Measurements from ENCODE around the gene HSPA1L. TPM values are rescaled to one million over a fixed set of nuclear protein-coding genes. Genes with fewer than 3 reads are reported as not detected.
A peak's percentile ranks its signal among the peaks of the same experiment; 100 is the strongest.

The HSPA1L gene
- total RNA-seq, 1 experiment from 2014 or later, result 1.2 TPM

GRCh38 chr6:31778193-31778592, 36.9 kb downstream of the HSPA1L start:
- no peak overlapping the region for H3K27ac Mint-ChIP-seq
- no peaks in the 10 kb centered on the region for H3K27me3 Mint-ChIP-seq (ENCODE audit: low read depth)
- peaks cover 17% of the 10 kb centered on the region for H3K36me3 Mint-ChIP-seq
- no peak for DNase-seq (ENCODE audit: low spot score)
- no peaks in the 10 kb centered on the region for H3K9me3 Mint-ChIP-seq
- no peak overlapping the region for H3K4me3 Mint-ChIP-seq
- H3K4me1 Mint-ChIP-seq, result 0 out of 2 replicates have a peak, but pooled peaks cover 2% of the 10 kb centered on the region
- ChIA-PET POLR2A (interaction anchor here (1.5 kb wide), 1 partner anchor 36 kb away, joined by 4 read pairs; no protein-coding TSS in a partner anchor), CTCF (interaction anchor here (0.6 to 1.4 kb wide), 4 partner anchors 12 to 54 kb away, joined by 3 to 6 read pairs (median 6); partner anchors contain the start of gene LSM2)
- TF ChIP-seq ATF1 (CRISPR knock-in tag; IDR thresholded peaks at IDR 0.05) (no peak), CTCF (IDR thresholded peaks at IDR 0.05) (no peak), SMAD3 (CRISPR knock-in tag; IDR thresholded peaks at IDR 0.05; ENCODE audit: borderline replicate concordance) (no peak), ZSCAN18 (CRISPR knock-in tag; IDR thresholded peaks at IDR 0.05) (no peak), CREB1 (CRISPR knock-in tag; IDR thresholded peaks at IDR 0.05) (no peak), AFF4 (CRISPR knock-in tag; IDR thresholded peaks at IDR 0.05; ENCODE audit: borderline replicate concordance) (no peak), ZNF281 (CRISPR knock-in tag; IDR thresholded peaks at IDR 0.05) (no peak), ZNF671 (CRISPR knock-in tag; IDR thresholded peaks at IDR 0.05) (no peak), MYBL2 (CRISPR knock-in tag; IDR thresholded peaks at IDR 0.05) (no peak), STAT6 (CRISPR knock-in tag; conservative IDR thresholded peaks at IDR 0.05; ENCODE audit: low read depth) (no peak)
- no peak for ATAC-seq

GRCh38 chr6:31777667-31778050, 37.4 kb downstream of the HSPA1L start:
- H3K27ac Mint-ChIP-seq, result peak overlapping the region; percentile 68; the same call in 1 of the 2 replicates
- 0 out of 2 replicates have a peak, but pooled peaks cover 2% of the 10 kb centered on the region for H3K4me1 Mint-ChIP-seq
- ATAC-seq (no peak), DNase-seq (ENCODE audit: low spot score) (no peak)
- H3K4me3 Mint-ChIP-seq, result no peak overlapping the region
- peaks cover 12% of the 10 kb centered on the region for H3K36me3 Mint-ChIP-seq
- ChIA-PET POLR2A (interaction anchor here (1.5 kb wide), 1 partner anchor 36 kb away, joined by 4 read pairs; no protein-coding TSS in a partner anchor), CTCF (interaction anchor here (1.0 to 1.2 kb wide), 3 partner anchors 14 to 36 kb away, joined by 3 to 6 read pairs (median 5); partner anchors contain the start of gene LSM2)
- no peaks in the 10 kb centered on the region for H3K27me3 Mint-ChIP-seq (ENCODE audit: low read depth)
- no peaks in the 10 kb centered on the region for H3K9me3 Mint-ChIP-seq
- no peak for TF ChIP-seq RELA (CRISPR knock-in tag; IDR thresholded peaks at IDR 0.05; ENCODE audit: borderline replicate concordance)
- TF ChIP-seq ZNF121 (CRISPR knock-in tag; IDR thresholded peaks at IDR 0.05), result no peak
- no peak for TF ChIP-seq CTCF (IDR thresholded peaks at IDR 0.05)
- TF ChIP-seq AFF4 (CRISPR knock-in tag; IDR thresholded peaks at IDR 0.05; ENCODE audit: borderline replicate concordance), result no peak
- no peak for TF ChIP-seq ZSCAN18 (CRISPR knock-in tag; IDR thresholded peaks at IDR 0.05)
